Karpas-422 (cell line): ENCODE measurements around the gene ARID1B. TPM values are rescaled to one million over a fixed set of nuclear protein-coding genes. Genes with fewer than 3 reads are reported as not detected.

ENCODE experiments used
- DNase-seq: peaks from one replicate; pipeline ENCODE4 v3.0.0-alpha.2; 2015
- H2AFZ ChIP-seq: fragments of 200-600 bp; sonication (generic); 2 replicates; pipeline ENCODE4 v1.6.1; 2014; ENCODE audit warnings: antibody characterized with exemption, low read length, mixed read lengths
- H3K27ac ChIP-seq: fragments of 200-600 bp; sonication (generic); 2 replicates; pipeline ENCODE4 v1.5.1; 2014; ENCODE audit warnings: mild to moderate bottlenecking, low read length, moderate library complexity
- H3K27me3 ChIP-seq: fragments of 200-600 bp; sonication (generic); 2 replicates; pipeline ENCODE4 v1.6.1; 2014; ENCODE audit warnings: low read length, mixed read lengths
- H3K36me3 ChIP-seq: fragments of 200-600 bp; sonication (generic); 2 replicates; pipeline ENCODE4 v1.6.1; 2014; ENCODE audit warnings: low read length, mixed read lengths; ENCODE audit not compliant: insufficient read depth
- H3K4me1 ChIP-seq: fragments of 200-600 bp; sonication (generic); 2 replicates; pipeline ENCODE4 v1.6.1; 2014; ENCODE audit warnings: mild to moderate bottlenecking, low read length, mixed read lengths
- H3K4me2 ChIP-seq: fragments of 200-600 bp; sonication (generic); 2 replicates; pipeline ENCODE4 v1.6.1; 2014; ENCODE audit warnings: low read length, low read depth, mild to moderate bottlenecking; ENCODE audit not compliant: poor library complexity, severe bottlenecking
- H3K4me3 ChIP-seq: fragments of 200-600 bp; sonication (generic); 2 replicates; pipeline ENCODE4 v1.5.1; 2014; ENCODE audit warnings: mild to moderate bottlenecking, antibody characterized with exemption, low read length, mixed read lengths
- H3K79me2 ChIP-seq: fragments of 200-600 bp; sonication (generic); 2 replicates; pipeline ENCODE4 v1.6.1; 2014; ENCODE audit warnings: mild to moderate bottlenecking, low read length, mixed read lengths
- H3K9ac ChIP-seq: fragments of 200-600 bp; sonication (generic); 2 replicates; pipeline ENCODE4 v1.6.0; 2014; ENCODE audit warnings: low read length
- H3K9me2 ChIP-seq: fragments of 200-600 bp; sonication (generic), shearing (Covaris generic); replicated peaks from 2 replicates; pipeline ENCODE4 v1.6.0; 2014; ENCODE audit warnings: mild to moderate bottlenecking, low read length, moderate library complexity; ENCODE audit not compliant: insufficient read depth
- H3K9me3 ChIP-seq: fragments of 300-700, 200-600 bp; sonication (generic); 2 replicates; pipeline ENCODE4 v1.6.1; 2014; ENCODE audit warnings: low read length, mixed read lengths
- H4K20me1 ChIP-seq: fragments of 200-600 bp; sonication (generic); 2 replicates; pipeline ENCODE4 v1.6.1; 2014; ENCODE audit warnings: mild to moderate bottlenecking, antibody characterized with exemption, low read length, low read depth; ENCODE audit not compliant: insufficient read depth
- total RNA-seq: library from RNA; depleted of rRNA; stranded (reverse); fragments of >200 nt; shearing (Covaris generic); gene quantifications from 2 replicates; pipeline ENCODE4 v1.2.3, GENCODE V29; 2014; ENCODE audit warnings: low replicate concordance

ARID1B gene
- total RNA-seq, 1 experiment from 2014 or later: 174 TPM

GRCh38 chr6:157164972-157165371, 387.8 kb downstream of the ARID1B start:
- no peak overlapping the region for H3K9ac ChIP-seq
- H4K20me1 ChIP-seq: no peaks in the 10 kb centered on the region
- peaks cover 9% of the 10 kb centered on the region; the same call in 1 of the 2 replicates for H3K79me2 ChIP-seq
- DNase-seq: no peak
- H3K9me2 ChIP-seq: no peaks in the 10 kb centered on the region
- no peaks in the 10 kb centered on the region for H3K9me3 ChIP-seq
- no peak overlapping the region for H3K27ac ChIP-seq
- no peak overlapping the region for H3K4me3 ChIP-seq
- no peak overlapping the region for H3K4me2 ChIP-seq
- no peaks in the 10 kb centered on the region for H3K27me3 ChIP-seq
- H2AFZ ChIP-seq: no peak overlapping the region
- peaks cover 8% of the 10 kb centered on the region; the same call in 1 of the 2 replicates for H3K36me3 ChIP-seq
- H3K4me1 ChIP-seq: no peaks in the 10 kb centered on the region

GRCh38 chr6:157166784-157167183, 389.6 kb downstream of the ARID1B start:
- Histone ChIP-seq H3K27ac (no peak overlapping the region), H3K27me3 (no peaks in the 10 kb centered on the region), H3K79me2 (peaks cover 13% of the 10 kb centered on the region; the same call in 1 of the 2 replicates), H3K4me3 (no peak overlapping the region), H3K9me2 (no peaks in the 10 kb centered on the region), H2AFZ (no peak overlapping the region), H4K20me1 (no peaks in the 10 kb centered on the region), H3K4me1 (no peaks in the 10 kb centered on the region), H3K4me2 (no peak overlapping the region), H3K9me3 (no peaks in the 10 kb centered on the region), H3K36me3 (peaks cover 8% of the 10 kb centered on the region; the same call in 1 of the 2 replicates), H3K9ac (no peak overlapping the region)
- DNase-seq: no peak

- DNase-seq: no peak
- no peaks in the 10 kb centered on the region for H3K4me1 ChIP-seq
- H3K9ac ChIP-seq: no peak overlapping the region
- H2AFZ ChIP-seq: no peak overlapping the region
- no peak overlapping the region for H3K27ac ChIP-seq
- no peaks in the 10 kb centered on the region for H3K27me3 ChIP-seq
- 0 out of 2 replicates have a peak, but pooled peaks cover 7% of the 10 kb centered on the region for H3K79me2 ChIP-seq
- no peak overlapping the region for H3K4me3 ChIP-seq
- peaks cover 8% of the 10 kb centered on the region; the same call in 1 of the 2 replicates for H3K36me3 ChIP-seq
- H3K9me3 ChIP-seq: no peaks in the 10 kb centered on the region
- H3K4me2 ChIP-seq: no peak overlapping the region
- no peaks in the 10 kb centered on the region for H3K9me2 ChIP-seq
- H4K20me1 ChIP-seq: no peaks in the 10 kb centered on the region
Observed at GRCh38 chr6:157167837-157168236, 390.7 kb downstream of the ARID1B start.

- peaks cover 8% of the 10 kb centered on the region; the same call in 1 of the 2 replicates for H3K36me3 ChIP-seq
- no peak overlapping the region for H3K4me2 ChIP-seq
- no peak for DNase-seq
- H3K9me3 ChIP-seq: no peaks in the 10 kb centered on the region
- no peaks in the 10 kb centered on the region for H4K20me1 ChIP-seq
- no peak overlapping the region for H3K27ac ChIP-seq
- no peak overlapping the region for H3K4me3 ChIP-seq
- H3K9ac ChIP-seq: no peak overlapping the region
- no peak overlapping the region for H2AFZ ChIP-seq
- H3K9me2 ChIP-seq: no peaks in the 10 kb centered on the region
- no peaks in the 10 kb centered on the region for H3K4me1 ChIP-seq
- H3K79me2 ChIP-seq: 0 out of 2 replicates have a peak, but pooled peaks cover 7% of the 10 kb centered on the region
- H3K27me3 ChIP-seq: no peaks in the 10 kb centered on the region
Observed at GRCh38 chr6:157168471-157168870, 391.3 kb downstream of the ARID1B start.

- Histone ChIP-seq H3K9me3 (no peaks in the 10 kb centered on the region), H3K79me2 (peaks cover 9% of the 10 kb centered on the region; the same call in 1 of the 2 replicates), H3K4me2 (no peak overlapping the region), H3K4me1 (no peaks in the 10 kb centered on the region), H3K4me3 (no peak overlapping the region), H3K27ac (no peak overlapping the region), H4K20me1 (no peaks in the 10 kb centered on the region), H3K27me3 (no peaks in the 10 kb centered on the region), H2AFZ (no peak overlapping the region), H3K9ac (no peak overlapping the region), H3K9me2 (no peaks in the 10 kb centered on the region), H3K36me3 (peaks cover 8% of the 10 kb centered on the region; the same call in 1 of the 2 replicates)
- no peak for DNase-seq
Observed at GRCh38 chr6:157169226-157169625, 392.0 kb downstream of the ARID1B start.

- no peaks in the 10 kb centered on the region for H3K4me1 ChIP-seq
- peaks cover 10% of the 10 kb centered on the region; the same call in 1 of the 2 replicates for H3K79me2 ChIP-seq
- no peaks in the 10 kb centered on the region for H3K27me3 ChIP-seq
- H3K4me2 ChIP-seq: no peak overlapping the region
- no peaks in the 10 kb centered on the region for H4K20me1 ChIP-seq
- no peak overlapping the region for H2AFZ ChIP-seq
- no peak overlapping the region for H3K4me3 ChIP-seq
- H3K36me3 ChIP-seq: peaks cover 8% of the 10 kb centered on the region; the same call in 1 of the 2 replicates
- no peak for DNase-seq
- H3K9me3 ChIP-seq: no peaks in the 10 kb centered on the region
- no peak overlapping the region for H3K9ac ChIP-seq
- no peak overlapping the region for H3K27ac ChIP-seq
- no peaks in the 10 kb centered on the region for H3K9me2 ChIP-seq
Observed at GRCh38 chr6:157169656-157170055, 392.5 kb downstream of the ARID1B start.

GRCh38 chr6:157170535-157170934, 393.4 kb downstream of the ARID1B start:
- Histone ChIP-seq H3K4me3 (no peak overlapping the region), H3K9me3 (no peaks in the 10 kb centered on the region), H3K79me2 (peaks cover 10% of the 10 kb centered on the region; the same call in 1 of the 2 replicates), H3K27ac (no peak overlapping the region), H3K36me3 (peaks cover 8% of the 10 kb centered on the region; the same call in 1 of the 2 replicates), H3K27me3 (no peaks in the 10 kb centered on the region), H4K20me1 (no peaks in the 10 kb centered on the region), H2AFZ (no peak overlapping the region), H3K9ac (no peak overlapping the region), H3K4me1 (no peaks in the 10 kb centered on the region), H3K4me2 (no peak overlapping the region), H3K9me2 (no peaks in the 10 kb centered on the region)
- DNase-seq: no peak

GRCh38 chr6:157171801-157172200, 394.6 kb downstream of the ARID1B start:
- peaks cover 15% of the 10 kb centered on the region; the same call in 1 of the 2 replicates for H3K79me2 ChIP-seq
- H3K36me3 ChIP-seq: peaks cover 8% of the 10 kb centered on the region; the same call in 1 of the 2 replicates

More at GRCh38 chr6:157171801-157172200, 394.6 kb downstream of the ARID1B start:
- no peaks in the 10 kb centered on the region for H3K9me3 ChIP-seq
- H3K27me3 ChIP-seq: no peaks in the 10 kb centered on the region
- no peak overlapping the region for H3K4me3 ChIP-seq
- H3K4me1 ChIP-seq: peaks cover 2% of the 10 kb centered on the region; the same call in 1 of the 2 replicates
- no peak for DNase-seq
- no peak overlapping the region for H3K4me2 ChIP-seq
- H3K27ac ChIP-seq: no peak overlapping the region
- no peaks in the 10 kb centered on the region for H4K20me1 ChIP-seq
- no peak overlapping the region for H2AFZ ChIP-seq
- H3K9ac ChIP-seq: no peak overlapping the region
- H3K9me2 ChIP-seq: no peaks in the 10 kb centered on the region
